GM18502 (cell line): ENCODE results near the gene NCS1.

Source experiments
- ATAC-seq: cut with Tn5 transposase; IDR thresholded peaks from one replicate; pipeline ENCODE4 v1.9.1; 2021; ENCODE audit warnings: mild to moderate bottlenecking; ENCODE audit not compliant: unreplicated experiment, poor library complexity

Gene NCS1

DNA sequence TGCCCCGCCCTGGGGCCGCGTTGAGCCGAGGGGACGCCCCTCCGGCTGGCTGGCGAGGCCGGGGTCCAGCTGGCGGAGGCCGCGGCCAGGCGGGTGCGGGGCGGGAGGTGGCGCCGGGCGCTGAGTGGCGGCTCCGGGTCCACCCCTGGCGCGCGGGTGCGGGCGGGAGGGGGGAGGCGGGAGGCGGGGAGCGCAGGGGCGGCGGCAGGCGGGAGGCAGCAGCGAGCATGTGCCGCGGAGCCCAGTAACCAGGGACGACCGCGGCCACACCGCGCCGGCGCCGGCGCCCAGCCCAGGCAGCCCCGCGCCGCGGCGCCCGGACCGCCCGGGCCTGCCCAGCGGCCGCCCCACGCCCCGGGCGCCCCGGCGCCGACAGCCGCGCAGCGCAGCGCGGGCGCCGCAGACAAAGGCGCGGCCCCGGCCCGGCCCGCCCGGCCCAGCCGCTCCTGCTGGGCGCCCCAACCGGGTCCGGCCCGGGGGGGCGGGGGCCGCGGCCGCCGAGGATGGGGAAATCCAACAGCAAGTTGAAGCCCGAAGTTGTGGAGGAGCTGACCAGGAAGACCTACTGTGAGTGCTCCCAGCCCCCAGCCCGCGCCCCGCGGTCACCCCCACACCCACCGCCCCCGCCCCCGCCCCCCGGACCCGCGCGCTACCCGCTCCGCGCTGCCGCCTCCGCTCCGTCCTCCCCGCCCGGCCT is at the start of gene NCS1:
Gene NCS1, plus strand, starts transcription at position 244 of the 697 bp plus-strand sequence. Its CDS starts 260 bp downstream, at position 504.
- no peak for ATAC-seq

DNA sequence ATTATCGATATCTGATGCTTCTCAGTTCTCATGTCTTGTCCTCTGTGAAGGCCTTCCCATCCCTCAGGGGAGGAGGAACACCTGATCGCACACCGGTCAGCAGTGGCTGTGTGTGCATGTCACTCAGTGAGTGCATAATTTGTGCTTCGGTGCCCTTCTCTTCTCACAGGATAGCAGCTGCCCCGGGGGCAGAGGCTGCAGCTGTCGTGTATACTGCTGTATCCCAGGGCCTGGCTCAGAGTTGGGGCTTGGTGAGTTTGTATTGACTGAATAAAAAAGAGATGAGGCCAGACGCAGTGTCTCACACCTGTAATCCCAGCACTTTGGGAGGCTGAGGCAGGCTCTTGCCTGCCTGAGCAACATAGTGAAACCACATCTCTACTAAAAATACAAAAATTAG is 49.7 kb upstream of the NCS1 start:
- ATAC-seq = no peak

DNA sequence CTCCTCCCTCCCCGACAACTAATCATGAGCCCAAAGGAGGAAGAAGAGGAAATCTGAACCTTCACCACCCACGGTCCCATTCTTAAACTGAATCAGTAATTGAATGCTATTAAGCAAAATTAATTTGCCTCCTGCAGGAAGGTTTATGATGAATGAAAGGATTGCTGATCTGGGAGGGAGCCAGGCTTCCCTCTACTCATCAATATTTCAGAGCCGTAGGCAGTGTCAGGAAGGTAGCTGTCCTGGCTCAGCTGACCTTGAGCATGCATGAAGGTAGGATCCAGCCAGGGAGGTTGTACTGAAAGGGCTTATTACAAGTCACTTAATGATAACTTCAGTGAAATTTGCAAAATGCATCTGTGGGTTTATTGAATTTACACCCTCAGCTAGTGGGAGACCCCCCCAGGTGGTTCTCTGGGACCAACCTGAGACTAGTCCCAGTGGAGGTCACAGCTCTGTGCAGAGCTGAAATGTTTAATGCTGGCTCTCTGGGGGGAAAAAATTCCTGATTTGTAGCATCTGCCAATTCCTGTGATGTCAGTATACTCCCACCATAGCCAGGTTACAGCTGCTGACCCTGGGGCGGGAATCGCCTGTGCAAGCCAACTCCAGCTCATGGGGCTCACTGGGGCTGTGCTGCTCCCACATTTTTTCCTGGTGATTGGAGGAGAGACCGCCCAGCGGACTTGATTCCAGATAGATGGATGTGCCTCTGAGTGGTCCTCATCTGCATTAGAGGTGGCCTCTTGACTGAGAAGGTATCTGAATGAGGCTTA is 47.9 kb upstream of the NCS1 start:
- ATAC-seq = no peak

DNA sequence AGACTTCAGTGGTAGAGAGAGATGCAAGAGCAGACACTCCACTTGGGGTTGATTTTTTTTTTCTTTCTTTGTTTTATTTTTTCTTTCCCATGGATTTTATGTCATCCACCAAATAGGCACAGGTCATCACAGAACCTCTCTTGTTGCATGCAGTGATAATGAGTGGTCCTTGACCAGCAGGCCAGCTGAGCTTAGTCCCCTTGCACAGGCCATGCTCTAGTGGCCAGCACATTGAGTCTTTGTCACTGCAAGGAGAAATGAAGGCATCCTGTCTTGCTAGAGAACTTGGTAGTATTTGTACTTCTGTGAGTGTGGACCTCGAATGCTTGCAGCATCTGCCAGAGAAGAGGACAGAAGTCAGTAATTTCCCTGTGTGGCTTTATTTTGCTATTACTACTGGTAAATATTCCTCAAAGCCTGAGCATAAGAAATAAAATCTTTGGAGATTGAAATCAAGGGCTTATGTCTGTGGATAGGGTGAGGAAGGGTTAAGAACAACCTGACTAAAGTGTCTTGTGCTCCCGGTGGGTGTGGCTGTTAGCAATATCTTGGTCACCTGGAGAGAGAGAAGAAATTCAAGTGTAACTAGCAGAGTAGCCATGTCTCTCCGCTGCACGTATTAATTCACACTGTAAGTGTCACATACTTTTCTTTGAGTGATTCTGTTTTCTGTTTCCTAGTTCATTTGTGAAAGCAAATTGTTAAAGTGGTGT is 45.3 kb upstream of the NCS1 start:
- ATAC-seq = no peak

DNA sequence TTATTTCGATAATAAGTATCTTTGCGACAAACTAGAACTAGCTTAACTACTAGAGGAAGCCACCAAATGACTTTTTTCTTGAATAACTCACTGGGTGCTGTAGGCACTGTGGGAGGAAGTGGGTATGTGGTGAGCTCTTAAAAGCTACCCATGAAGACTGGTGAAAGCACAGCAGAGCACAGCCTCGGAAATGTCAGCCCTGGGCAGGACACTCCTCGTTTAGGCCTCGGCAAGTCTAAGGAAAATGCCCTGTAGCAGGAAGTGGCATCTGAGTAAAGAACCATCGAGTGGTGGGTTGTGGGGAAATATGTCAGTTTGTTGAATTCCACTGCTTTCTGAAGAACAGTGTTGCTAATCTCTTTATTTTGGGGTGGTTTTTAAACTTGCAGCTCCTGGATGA is 44.0 kb upstream of the NCS1 start:
- peak; percentile 52 for ATAC-seq

DNA sequence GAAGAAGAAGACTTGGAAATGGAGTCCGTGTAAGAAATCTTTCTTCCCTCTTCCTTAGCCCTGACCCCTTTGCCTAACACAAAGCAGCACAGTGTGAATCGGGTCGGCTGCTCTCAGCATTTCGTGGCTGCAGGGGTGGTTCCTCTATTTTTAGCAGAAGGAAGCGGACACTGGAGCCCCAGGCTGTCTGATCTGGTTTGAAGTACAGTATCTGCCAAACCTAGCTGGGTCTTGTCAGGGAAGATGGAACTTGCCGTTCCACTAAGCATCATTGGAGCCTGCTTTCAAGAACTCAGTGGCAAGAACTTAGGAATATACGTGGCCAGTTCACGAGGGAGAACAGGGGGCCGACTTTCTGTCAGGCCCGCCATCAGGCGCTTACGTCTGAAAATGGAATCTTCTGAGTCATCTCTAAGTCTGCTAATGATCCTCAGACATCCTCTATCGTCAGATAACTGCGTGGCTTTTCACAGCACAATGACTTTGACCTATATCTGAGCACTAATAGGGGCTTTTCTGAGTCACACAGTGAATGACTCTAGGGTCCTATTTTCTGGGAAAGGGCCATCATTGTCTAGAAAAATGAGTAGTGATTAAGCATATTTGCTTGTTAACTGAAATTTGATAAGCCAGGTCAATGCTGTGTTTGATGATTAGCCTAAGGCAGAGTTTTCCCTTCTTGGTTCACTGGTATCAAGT is 43.3 kb upstream of the NCS1 start:
- peak; percentile 75 for ATAC-seq

DNA sequence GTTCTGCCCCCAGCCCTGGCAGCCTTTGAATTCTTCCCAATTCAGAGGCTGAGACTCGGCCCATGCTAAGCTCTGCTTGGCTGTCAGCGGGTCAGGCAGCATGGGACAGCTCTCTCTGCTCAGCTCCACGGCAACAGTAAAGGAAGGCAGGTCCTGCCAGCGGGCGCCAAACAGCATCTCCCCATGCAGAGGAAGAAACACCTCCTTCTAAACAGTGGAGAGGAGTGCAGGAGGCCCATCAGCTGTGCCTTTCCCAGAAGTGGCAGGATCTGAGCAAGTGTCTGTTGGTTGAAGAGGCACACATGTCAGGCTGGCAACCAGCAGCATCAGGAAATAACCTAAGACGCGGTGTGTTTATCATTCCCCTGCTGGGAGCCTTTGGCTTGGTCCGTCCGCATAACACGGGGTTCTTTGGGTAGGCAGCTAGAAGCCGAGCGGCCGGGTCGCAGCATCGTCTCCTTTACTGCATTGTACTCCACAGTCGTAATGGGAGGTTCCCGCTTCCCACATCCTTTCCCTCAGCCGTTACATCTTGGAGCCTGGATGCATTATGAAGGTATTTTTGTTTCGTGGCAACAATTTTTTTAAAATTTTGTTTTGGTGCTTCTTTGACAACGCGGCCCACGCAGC is 42.7 kb upstream of the NCS1 start:
- no peak for ATAC-seq

DNA sequence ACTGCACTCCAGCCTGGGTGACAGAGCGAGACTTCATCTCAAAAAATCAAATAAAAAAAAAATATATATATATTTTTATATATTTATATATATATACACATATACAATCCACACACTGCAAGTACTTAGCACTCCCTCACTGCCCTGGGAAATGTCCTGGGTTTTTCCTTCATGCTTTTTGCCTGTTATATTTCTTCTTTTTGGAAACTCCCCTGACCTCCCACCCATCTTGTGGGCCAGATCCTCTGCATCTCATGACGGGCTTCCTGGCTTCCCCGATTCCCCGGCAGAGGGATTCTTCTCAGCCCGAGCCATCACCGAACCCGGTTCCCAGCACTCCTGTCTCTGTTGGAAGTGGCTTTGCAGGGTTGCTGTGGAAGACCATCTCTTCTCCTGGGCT is 39.5 kb upstream of the NCS1 start:
- no peak for ATAC-seq

DNA sequence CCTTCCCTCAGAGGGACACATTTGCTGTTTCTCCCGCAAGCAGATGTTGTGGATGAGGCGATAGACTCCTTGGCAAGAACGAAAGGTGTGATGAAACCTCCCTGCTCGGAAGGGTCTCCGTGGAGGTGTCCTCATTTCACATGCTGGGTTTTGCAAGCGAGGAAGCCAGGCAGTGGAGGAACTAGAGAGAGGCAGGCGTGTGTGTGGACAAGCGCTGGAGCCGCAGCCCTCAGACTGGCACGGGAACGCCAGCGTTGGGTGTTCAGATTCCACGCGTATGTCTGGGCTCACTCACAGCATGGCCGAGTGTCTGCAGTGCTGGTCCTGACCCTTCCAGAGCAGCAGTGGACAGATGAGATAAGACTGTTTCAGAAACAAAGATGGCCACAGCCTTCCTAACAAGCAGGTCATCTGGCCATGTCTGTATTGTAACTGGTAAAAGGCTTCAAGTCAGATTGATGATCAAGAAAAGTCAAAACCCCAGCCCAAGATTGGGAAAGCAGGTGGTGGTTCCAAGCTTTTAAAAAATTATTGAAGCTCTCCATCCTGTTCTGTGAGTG is 35.0 kb upstream of the NCS1 start:
- ATAC-seq = no peak

DNA sequence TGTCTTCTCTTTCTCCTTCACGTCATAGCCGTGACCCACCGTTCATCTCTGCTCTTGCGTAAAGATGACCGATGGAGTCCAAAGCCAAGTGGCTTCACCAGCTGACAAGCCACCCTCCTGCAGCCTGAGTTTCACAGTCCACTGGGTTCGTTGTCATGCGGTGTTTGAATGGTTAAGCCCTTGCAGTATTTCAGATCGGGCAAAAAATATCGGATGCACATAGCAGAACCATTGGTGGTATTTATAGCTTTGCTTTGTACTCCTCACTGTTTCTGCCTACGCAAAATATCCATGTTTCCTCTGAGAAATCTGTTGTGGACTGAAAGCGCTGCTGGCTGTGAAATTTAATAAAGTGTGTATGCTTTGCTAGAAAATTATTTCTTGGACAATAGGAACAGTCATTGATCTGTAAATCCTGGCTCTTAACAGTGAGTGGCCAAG is 34.5 kb upstream of the NCS1 start:
- no peak for ATAC-seq

DNA sequence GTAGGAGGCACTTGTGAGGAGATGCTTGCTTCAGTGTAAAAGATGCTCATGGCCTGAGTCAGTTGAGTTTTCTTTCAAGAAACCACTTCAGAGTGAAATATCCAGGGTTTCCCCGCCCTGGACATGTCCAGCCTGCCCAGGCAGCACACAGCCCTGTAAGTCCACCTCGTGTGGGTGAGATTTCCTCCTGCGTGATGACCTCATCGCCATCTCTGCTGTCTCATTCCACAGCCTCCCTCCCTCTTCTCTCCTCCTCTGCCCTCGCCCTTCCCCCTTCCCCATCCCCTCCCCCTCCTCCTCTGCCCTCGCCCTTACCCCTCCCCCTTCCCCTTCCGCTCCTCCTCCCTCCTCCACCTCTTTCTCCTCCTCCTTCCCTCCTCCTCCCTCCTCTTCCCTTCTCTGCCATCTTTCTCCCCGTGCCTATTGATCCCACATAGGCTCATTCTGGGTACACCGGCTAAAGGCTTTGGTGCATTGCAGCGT is 34.0 kb upstream of the NCS1 start:
- no peak for ATAC-seq

DNA sequence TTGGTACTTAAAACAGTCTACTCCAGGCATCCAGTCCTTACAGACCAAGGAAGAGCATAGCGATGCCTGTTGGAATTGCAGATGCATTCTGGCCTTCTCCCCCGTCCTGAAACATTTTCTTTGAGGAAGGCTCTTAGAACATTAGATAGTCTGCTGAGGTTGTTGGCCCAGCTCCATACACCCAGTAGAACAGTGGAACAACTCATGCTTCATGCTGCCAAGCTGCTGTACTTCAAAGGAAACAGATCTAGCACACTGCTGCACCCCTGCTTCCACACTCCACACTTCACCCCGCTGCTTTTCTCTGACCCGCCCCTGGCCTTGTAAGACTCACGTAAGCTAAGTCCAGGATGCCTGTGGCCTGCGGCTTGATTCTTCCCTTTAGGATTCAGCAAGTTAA is 33.4 kb upstream of the NCS1 start:
- no peak for ATAC-seq

DNA sequence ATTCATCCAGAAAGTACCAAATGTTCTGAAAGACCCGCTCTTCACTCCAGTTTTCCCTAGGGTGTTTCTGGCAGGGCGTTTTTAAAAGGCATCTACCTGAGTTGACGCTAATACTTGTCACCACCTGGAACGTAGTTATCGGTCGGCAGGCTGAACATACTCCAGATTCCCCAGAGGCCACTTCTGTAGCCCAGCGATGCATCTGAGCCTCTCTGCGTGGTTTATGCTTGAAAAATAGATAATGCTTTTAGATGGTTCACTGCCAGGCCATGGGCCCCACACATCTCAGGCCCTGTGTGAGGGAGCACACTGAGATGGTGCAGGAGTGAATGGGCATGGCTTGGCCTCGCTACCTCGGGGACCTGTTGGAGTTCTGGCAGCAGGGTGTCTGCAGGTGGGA is 33.0 kb upstream of the NCS1 start:
- no peak for ATAC-seq

DNA sequence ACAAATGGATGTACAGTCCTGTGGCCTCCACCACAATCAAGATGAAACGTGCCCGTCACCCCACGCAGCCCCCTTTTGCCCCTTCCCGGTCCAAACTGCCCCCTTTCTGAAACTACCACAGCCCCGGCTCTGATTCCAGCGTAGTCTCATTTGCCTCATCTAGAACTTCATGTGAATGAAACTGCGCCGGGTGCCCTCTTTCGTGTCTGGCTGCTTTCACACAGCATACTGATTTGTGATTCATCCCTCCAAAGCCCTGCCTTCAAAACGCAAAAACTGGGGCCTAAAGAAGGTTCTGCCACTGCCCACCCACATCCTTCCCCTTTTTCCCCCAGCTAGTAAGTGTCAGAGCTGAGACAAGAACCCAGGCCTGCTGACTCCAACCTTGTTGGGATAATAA is 31.5 kb upstream of the NCS1 start:
- ATAC-seq = no peak

DNA sequence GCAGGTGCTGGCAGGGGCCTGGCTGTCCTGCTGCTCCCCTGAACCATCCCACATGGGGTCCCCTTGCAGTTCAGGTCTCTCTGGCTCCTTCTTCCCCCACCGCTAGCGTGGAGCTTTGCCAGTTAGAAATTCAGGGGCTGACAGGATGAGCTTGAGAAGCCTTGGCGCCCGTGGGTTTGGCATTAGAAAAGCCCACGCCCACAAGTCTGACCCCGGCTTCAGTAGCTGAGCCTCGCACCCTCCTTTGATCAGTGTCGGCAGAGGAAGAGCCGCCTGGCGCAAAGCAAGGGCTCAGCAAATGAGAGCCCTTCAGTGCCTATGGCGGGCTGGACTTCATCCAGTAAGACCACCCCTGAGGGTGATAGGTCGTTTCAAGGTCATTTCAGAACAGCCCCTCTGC is 30.1 kb upstream of the NCS1 start:
- no peak for ATAC-seq

DNA sequence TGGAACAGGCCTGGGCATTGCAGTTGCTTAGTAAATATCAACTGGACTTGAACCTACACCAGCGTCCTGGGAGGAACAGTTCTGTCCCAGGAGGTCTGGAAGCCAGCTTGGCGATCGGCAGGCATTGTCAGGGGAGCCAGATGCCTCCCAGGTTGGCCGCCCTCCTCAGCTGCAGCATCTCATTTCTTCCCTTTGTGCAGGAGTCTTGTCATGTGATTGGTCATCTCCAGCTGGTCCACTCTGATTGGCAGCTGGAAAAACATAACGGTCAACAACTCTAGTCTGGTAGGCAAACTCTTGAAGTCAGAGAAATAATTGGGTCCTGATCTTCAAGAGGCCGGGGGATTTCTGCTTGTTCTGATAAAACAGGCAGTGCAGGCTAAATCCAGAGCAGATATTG is 29.6 kb upstream of the NCS1 start:
- ATAC-seq = no peak

DNA sequence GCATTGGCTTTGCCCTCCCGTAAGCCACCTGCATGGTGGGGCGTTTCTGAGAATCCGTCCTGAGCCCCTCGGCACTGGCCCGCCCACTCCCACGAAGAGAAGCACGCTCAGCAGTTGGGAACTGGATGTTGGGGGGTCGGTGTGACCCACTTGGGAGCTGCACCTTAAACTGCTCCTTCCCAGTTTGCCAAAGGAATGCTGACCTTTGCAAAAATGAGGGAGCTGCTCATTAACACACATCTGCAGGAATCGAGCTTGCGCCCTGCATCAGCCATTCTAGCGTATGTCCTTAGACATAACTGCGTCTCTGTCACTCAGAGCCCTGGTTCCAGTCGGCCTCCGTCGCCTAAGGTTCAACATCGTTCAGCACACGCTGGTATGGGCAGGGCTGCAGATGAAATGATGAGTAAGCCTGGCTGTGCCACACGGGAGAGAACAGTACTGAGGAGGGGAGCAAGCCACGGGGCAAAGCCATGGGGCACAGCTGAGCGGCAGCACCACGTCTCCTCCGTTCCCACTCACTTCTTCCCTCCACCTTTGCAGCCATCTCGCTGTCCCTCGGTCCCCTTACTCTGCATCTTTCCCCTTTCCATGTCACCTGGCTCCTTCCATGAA is 28.8 kb upstream of the NCS1 start:
- ATAC-seq = no peak

DNA sequence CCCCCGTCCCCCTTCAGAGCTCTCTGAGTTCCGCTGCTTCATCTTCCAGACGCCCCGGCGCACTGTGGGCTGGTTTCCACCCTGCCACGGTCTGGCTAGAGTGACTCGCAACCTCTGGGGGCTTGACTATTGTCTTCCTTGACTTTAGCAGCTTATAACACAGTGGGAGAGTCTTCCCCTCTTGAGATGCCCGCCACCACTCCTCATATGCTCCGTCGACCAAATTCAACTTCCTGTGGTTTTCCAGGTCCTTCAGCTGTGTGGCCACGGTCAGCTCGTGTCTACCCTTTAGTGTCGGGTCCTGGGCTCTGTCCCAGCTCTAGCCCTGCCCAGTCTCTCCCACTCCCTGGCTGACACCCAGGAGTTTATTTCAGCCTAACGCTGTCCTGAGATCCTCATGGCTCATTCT is 28.2 kb upstream of the NCS1 start:
- no peak for ATAC-seq

DNA sequence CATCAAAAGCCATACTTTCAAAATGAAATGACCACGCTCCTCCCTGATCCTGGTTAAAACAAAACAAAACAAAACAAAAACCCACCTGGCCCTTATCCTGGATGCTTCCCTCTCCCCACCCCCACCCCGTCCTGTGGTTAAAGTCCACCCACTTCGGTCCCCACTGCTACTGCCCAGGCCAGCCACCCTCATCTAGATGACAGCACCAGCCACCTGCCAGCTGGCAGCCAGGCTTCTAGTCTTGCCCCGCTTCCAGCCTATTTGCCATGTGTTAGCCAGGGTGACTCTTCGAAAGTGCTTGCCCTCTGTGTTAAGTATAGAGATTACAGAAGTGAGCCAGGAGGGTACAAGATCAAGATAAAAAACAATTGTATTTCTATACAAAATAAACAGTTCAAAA is 27.5 kb upstream of the NCS1 start:
- ATAC-seq = no peak
